SH-SY5Y (cell line): ENCODE results near the gene CYB5RL.

Source experiments
- GATA2 ChIP-seq: IDR thresholded peaks from 2 replicates; pipeline ENCODE4 v1.6.1; 2011; ENCODE audit warnings: mild to moderate bottlenecking, low read depth, low read length
- GATA3 ChIP-seq: IDR thresholded peaks from 2 replicates; pipeline ENCODE4 v1.6.1; 2011; ENCODE audit warnings: low read depth, mild to moderate bottlenecking, low read length, moderate library complexity

DNA sequence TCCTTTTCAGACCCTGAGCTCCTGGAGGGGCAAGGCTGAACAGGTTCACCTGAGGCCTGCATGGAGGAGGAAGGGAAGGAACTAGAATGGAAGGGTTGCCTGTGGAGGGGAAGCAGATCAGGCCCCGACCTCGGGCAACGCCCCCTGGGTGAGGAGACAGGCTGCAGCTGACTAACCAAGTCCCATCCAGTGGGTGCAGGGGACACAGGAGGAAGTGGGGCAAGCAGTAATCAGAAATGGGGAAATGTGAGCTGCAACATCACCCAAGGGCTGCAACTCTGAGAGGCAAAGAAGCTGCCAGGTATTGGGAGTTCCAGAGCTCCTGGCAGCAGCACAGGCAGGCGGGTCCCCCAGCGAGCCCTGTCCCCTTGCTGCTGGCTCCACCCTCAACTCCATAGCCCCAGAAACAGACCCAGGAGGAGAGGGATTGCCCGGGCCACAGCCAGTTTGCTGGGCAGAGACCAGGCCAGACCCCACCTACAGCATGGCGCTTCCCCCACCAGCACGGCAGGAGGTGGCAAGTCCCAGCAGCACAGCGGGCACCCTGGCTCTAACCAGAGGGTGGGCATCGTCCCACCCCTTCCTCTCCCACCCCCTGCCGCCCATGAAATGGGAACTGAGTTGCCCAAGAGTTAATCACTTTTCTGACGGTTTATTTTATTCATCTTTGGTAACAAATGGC is 38.7 kb upstream of the CYB5RL start:
- TF ChIP-seq GATA3, result no peak
- no peak for TF ChIP-seq GATA2
